ENCODE results near the gene INSYN1.

The INSYN1 gene

GRCh38 chr15:73746261-73746660 lies 6.9 kb downstream of the INSYN1 start:
- H4K20me1 ChIP-seq (ENCODE audit: insufficient read depth, low read length) = no peaks in the 10 kb centered on the region; the same call in 1 of the 2 replicates
- no peaks in the 10 kb centered on the region for H3K9me3 ChIP-seq (ENCODE audit: insufficient read depth, low read length, severe bottlenecking)
- no peak overlapping the region for H2AFZ ChIP-seq (ENCODE audit: low read depth, low read length)
- H3K27ac ChIP-seq (ENCODE audit: low read length) = no peak overlapping the region
- no peaks in the 10 kb centered on the region for H3K36me3 ChIP-seq (ENCODE audit: insufficient read depth, low read length)
- H3K4me1 ChIP-seq (ENCODE audit: insufficient read depth, low read length) = no peaks in the 10 kb centered on the region
- no peak for DNase-seq
- H3K79me2 ChIP-seq (ENCODE audit: insufficient read depth, low read length) = no peaks in the 10 kb centered on the region
- H3K9ac ChIP-seq (ENCODE audit: low read depth, low read length) = no peak overlapping the region
- H3K27me3 ChIP-seq (ENCODE audit: insufficient read depth, low read length, poor library complexity) = no peaks in the 10 kb centered on the region
- H3K4me3 ChIP-seq (ENCODE audit: low read depth in 1 of 2, low read length in 2 of 2) = no peak overlapping the region
- no peak for ATAC-seq (ENCODE audit: insufficient read depth, low read depth)
- TF ChIP-seq EZH2 (IDR thresholded peaks at IDR 0.05; ENCODE audit: borderline replicate concordance, low read depth, low read length, severe bottlenecking) = no peak
- TF ChIP-seq CTCF (IDR thresholded peaks at IDR 0.05; ENCODE audit: borderline replicate concordance, extremely low read depth, low read length, poor library complexity, severe bottlenecking) = no peak
- H3K4me2 ChIP-seq (ENCODE audit: insufficient read depth, low read length) = no peak overlapping the region

DNA sequence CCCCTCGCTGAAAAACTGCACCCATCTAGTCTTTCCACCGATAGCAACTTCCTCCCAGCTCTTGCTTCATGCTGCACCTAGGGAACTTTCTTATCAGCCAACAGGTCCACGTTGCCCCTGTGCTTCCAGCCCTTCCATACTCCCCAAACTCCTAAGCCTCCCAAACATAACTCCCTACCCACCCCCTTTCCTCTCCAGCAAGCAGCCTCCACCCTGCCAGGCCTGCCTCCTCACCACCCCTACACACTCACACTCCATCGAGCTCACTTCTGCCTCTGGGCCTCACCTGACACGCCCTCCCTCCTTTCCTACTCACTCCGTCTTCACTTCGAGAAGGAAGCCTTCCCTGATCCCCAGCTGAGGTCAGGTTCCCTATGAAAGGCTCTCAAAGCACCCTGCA lies 8.1 kb downstream of the INSYN1 start:
- no peaks in the 10 kb centered on the region for H3K4me1 ChIP-seq (ENCODE audit: insufficient read depth, low read length)
- no peak overlapping the region for H3K27ac ChIP-seq (ENCODE audit: low read length)
- H3K4me2 ChIP-seq (ENCODE audit: insufficient read depth, low read length) = no peak overlapping the region
- H3K9me3 ChIP-seq (ENCODE audit: insufficient read depth, low read length, severe bottlenecking) = no peaks in the 10 kb centered on the region
- TF ChIP-seq CTCF (IDR thresholded peaks at IDR 0.05; ENCODE audit: borderline replicate concordance, extremely low read depth, low read length, poor library complexity, severe bottlenecking) (no peak), EZH2 (IDR thresholded peaks at IDR 0.05; ENCODE audit: borderline replicate concordance, low read depth, low read length, severe bottlenecking) (no peak)
- H3K27me3 ChIP-seq (ENCODE audit: insufficient read depth, low read length, poor library complexity) = no peaks in the 10 kb centered on the region
- DNase-seq (no peak), ATAC-seq (ENCODE audit: insufficient read depth, low read depth) (no peak)
- no peaks in the 10 kb centered on the region for H3K36me3 ChIP-seq (ENCODE audit: insufficient read depth, low read length)
- no peak overlapping the region for H2AFZ ChIP-seq (ENCODE audit: low read depth, low read length)
- no peak overlapping the region for H3K9ac ChIP-seq (ENCODE audit: low read depth, low read length)
- no peaks in the 10 kb centered on the region; the same call in 1 of the 2 replicates for H4K20me1 ChIP-seq (ENCODE audit: insufficient read depth, low read length)
- no peaks in the 10 kb centered on the region for H3K79me2 ChIP-seq (ENCODE audit: insufficient read depth, low read length)
- no peak overlapping the region for H3K4me3 ChIP-seq (ENCODE audit: low read depth in 1 of 2, low read length in 2 of 2)

- ATAC-seq (ENCODE audit: insufficient read depth, low read depth) = no peak
- Histone ChIP-seq H3K4me3 (ENCODE audit: low read depth in 1 of 2, low read length in 2 of 2) (no peak overlapping the region), H3K36me3 (ENCODE audit: insufficient read depth, low read length) (no peaks in the 10 kb centered on the region), H3K4me2 (ENCODE audit: insufficient read depth, low read length) (no peak overlapping the region), H3K9ac (ENCODE audit: low read depth, low read length) (no peak overlapping the region), H3K27me3 (ENCODE audit: insufficient read depth, low read length, poor library complexity) (no peaks in the 10 kb centered on the region), H3K79me2 (ENCODE audit: insufficient read depth, low read length) (no peaks in the 10 kb centered on the region), H3K9me3 (ENCODE audit: insufficient read depth, low read length, severe bottlenecking) (no peaks in the 10 kb centered on the region), H4K20me1 (ENCODE audit: insufficient read depth, low read length) (no peaks in the 10 kb centered on the region; the same call in 1 of the 2 replicates), H3K27ac (ENCODE audit: low read length) (no peak overlapping the region), H2AFZ (ENCODE audit: low read depth, low read length) (no peak overlapping the region), H3K4me1 (ENCODE audit: insufficient read depth, low read length) (no peaks in the 10 kb centered on the region)
- DNase-seq = no peak
- no peak for TF ChIP-seq CTCF (IDR thresholded peaks at IDR 0.05; ENCODE audit: borderline replicate concordance, extremely low read depth, low read length, poor library complexity, severe bottlenecking)
- TF ChIP-seq EZH2 (IDR thresholded peaks at IDR 0.05; ENCODE audit: borderline replicate concordance, low read depth, low read length, severe bottlenecking) = no peak
Measured at GRCh38 chr15:73744293-73744692, 8.9 kb downstream of the INSYN1 start.
